DLD1 (cell line): ENCODE results near the gene PRKAG2.
"Not testable (repeated sequence)": the region's sequence is repeated elsewhere in the genome, so short reads cannot be mapped to it uniquely, and the experiment has no call there.

Source experiments
- in situ Hi-C: cut with HindIII; loops from 2 replicates; pipeline ENCODE4 v1.10.0; 2017; ENCODE audit warnings: low sequenced_read_pairs

PRKAG2 gene

GRCh38 chr7:151852486-151853396, 24.2 kb downstream of the PRKAG2 start:
- in situ Hi-C loops: no loop called here

DNA sequence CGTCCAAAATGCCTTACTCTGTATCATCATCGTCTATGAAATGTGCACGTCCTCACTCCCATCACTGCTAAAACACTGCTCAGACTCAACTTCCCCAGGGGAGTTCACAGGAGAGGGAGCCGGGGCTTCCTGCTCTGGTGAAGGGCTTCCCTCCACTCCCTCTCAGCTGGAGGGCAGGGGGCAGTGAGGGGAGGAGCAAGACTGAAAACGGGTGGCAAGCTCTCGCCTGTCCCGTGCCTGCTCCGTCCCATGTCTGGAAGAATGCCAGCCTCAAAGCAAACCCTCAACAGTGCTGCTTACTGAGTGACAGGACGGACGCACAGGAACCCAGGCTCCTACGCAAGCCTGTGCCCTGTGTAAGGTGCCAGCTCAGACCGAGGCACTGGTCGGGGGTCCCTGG, 25.1 kb downstream of the PRKAG2 start:
- in situ Hi-C loops: no loop called here

DNA sequence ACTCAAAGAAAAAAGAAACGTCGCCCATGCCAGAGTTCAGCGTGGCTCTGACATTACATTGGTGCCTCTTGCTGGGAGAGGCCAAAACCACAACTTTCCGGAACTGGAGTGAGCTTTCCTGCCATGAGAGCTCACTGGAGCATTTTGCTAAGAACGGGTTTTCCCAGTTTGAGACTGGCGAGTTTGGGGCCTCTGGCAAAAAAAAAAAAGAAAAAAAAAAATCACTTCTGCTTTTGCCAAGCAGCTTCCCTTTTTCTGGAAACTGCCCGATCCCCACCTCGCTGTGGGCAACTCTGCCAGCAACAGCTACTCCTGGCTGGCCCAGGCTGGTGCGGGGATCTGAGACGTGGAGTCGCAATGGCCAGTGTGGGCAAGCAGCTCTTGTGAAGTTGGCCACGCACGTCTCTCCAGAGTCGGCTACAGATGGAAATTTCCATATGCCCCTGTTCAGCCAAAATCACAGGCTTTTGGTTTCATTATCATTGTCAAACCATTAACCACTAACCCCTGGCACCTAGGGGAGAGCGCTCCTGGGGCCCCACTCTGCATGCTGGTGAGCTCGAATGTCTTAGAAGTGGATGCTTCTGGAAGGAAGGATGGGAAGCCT, 25.7 kb downstream of the PRKAG2 start:
- in situ Hi-C loops: no loop called here

GRCh38 chr7:151850491-151851124, 26.3 kb downstream of the PRKAG2 start:
- in situ Hi-C loops: no loop called here

DNA sequence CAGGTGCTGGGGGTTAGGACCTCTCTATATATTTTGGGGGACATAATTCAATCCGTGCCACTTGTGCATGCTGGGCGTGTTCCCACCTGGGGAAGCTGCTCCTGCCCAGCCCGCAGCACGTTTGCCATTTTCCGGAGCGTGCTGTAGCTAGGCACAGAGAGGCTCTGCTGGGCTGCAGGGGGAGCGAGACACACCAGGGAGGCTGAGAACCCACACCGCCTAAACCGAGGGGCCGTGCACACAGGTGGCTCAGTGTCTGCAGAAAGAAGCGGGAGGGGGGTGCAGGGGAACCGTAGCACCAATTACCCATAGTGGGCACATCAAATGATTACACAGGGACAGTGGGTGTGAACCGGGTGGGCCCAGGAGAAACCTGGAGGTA, 27.0 kb downstream of the PRKAG2 start:
- in situ Hi-C loops: no loop called here

DNA sequence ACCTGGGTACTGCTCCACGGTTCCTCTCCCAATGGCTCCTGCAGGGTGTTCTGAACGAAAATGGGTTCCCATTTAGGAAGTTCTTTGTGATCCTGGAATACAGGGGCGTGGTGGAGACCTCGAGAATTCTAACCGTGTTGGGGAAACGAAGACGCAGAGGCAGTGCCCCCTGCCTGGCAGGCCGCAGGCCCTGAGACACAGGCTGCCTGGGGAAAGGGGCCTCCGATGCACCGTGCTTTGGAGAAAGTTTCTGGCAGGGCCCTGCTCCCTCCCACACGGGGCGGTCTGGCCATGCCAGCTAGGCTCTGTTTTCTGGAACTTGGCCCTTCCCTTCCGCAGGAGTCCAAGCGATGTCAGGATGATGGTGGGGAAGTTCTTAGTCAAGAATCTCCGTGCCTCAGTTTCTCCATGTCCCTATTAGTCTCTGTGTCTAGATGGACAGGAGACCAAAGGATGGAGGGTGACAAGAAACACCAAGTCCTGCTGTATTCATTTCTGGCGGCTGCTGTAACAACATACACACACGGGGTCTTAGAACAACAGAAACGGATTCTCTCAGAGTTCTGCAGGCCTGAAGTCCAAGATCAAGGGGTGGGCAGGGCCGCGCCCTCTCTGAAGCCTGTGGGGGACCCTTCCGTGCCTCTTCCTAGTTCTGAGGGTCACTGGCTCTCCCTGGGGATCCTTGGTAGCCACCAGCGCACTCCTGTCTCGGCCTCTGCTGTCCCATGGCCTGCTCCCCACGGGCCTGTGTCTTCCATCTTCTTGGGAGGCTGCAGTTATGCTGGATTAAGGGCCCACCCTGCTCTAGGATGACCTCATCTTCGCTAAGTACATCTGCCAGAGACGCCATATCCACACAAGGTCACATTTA, 27.7 kb downstream of the PRKAG2 start:
- in situ Hi-C loops: no loop called here

DNA sequence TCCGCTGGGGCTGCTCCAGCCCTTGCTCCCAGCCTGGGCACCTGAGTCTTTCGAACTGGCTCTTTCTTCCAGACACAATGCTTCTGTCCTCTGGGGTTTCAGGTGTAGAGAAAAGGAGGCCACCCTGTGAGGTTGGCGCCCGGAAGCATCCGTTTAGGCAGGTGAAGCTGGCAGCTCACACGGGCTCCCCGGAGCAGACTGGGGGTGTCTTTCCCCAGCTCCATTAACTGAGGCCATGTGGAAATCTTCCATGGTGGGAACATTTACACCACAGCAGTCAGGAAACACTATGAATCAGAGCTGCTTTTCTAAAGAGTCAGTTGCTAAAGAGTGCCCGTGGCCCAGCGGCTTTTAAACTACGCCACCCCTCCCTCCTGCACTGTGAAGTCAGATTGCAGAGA, 29.2 kb downstream of the PRKAG2 start:
- in situ Hi-C loops: no loop called here

DNA sequence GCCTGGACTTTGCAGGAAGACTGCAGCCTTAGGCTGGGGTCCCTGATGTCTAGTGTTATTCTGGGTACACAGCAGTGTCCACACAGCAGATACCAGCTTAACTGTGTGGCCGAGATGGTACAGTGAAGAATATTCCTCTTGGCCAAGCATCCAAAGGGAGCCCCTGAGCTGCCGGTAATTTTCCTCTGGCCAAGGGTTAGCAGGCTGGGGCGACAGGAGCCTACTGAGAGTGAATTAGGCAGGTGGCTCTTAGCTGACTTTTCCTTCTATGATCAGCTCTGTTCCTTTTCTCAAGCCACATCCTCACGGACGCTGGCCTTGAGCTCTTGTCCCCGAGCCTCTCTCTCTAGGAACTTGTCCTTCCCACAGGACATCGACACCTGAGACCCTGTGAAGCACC, 29.8 kb downstream of the PRKAG2 start:
- in situ Hi-C loops: no loop called here

DNA sequence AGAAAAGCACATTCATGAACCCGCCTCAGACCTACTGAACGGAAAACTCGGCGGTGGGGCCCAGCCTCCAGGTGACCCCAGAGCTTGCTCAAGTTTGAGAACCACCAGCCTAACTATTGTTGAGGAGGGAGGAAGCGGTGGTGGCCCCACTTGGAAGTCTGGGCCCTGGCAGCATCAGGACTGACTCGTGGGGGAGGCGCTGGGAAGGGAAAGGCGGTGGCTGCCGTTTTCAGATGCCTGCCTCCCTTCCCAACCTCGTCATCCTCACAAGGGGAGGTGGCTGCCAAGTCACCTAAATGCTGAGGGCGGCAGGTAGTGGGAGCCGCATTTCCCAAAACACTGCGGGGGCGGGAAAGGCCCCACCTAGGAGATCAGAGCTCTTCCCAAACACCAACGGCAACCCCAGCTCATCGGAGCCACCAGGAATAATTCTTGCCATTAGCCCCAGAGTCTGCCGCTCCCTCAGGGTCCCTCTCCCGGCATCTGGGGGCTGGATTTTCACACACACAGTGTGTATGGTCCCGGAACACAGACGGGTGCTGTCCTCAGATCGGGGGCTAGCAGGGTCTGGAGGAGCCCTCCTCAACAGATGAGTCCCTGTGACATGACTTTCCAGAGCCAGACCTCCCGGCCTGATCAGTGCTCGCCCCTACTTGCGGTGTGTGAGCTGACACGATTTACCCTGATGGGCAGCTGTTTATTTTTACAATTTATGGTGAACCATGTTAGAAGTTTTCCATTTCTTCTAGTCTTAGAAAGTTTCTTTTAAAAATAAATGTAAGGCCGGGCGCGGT, 31.3 kb downstream of the PRKAG2 start:
- in situ Hi-C loops: no loop called here

GRCh38 chr7:151844825-151845200, 32.1 kb downstream of the PRKAG2 start:
- in situ Hi-C loops: no loop called here

GRCh38 chr7:151844071-151844824, 32.7 kb downstream of the PRKAG2 start:
- in situ Hi-C loops: no loop called here

GRCh38 chr7:151843181-151843580, 33.7 kb downstream of the PRKAG2 start:
- in situ Hi-C loops: no loop called here

DNA sequence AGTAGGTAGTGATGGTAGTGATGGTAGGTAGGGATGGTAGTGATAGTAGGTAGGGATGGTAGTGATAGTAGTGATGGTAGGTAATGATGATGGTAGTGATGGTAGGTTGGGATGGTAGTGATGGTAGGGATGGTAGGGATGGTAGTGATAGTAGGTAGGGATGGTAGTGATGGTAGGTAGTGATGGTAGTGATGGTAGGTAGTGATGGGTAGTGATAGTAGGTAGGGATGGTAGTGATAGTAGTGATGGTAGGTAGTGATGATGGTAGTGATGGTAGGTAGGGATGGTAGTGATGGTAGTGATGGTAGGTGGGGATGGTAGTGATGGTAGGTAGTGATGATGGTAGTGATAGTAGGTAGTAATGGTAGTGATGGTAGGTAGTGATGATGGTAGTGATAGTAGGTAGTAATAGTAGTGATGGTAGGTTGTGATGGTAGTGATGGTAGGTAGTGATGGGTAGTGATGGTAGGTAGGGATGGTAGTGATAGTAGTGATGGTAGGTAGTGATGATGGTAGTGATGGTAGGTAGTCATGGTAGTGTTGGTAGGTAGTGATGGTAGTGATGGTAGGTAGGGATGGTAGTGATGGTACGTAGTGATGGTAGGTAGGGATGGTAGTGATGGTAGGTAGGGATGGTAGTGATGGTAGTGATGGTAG, 35.4 kb downstream of the PRKAG2 start:
- in situ Hi-C loops: not testable (repeated sequence)

- in situ Hi-C loops: no loop called here
These were observed 36.6 kb downstream of the PRKAG2 start for GRCh38 chr7:151840088-151840910.

DNA sequence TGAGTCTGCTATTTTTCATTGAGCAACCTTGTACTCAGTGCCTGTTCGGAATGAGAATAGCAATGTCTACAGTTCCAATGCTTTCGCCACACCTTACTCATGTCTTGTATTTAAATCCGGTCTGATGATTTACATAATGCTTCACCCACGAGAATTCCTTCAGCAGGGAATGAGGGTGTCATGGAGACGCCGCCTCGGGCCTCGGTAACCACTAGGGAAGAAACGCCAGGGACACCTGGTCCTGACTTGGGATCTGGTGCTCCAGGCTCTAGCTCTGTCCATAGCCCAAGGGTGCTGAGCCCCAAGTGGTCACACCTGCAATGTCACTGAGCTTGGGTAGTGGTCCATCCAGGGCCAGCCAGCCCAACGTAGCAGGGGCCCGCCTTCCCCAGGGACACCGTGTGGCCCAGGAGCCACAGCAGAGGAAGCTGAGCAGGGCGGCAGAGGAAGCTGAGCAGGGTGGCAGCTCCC, 37.4 kb downstream of the PRKAG2 start:
- in situ Hi-C loops: no loop called here

GRCh38 chr7:151838861-151839381, 38.0 kb downstream of the PRKAG2 start:
- in situ Hi-C loops: no loop called here

DNA sequence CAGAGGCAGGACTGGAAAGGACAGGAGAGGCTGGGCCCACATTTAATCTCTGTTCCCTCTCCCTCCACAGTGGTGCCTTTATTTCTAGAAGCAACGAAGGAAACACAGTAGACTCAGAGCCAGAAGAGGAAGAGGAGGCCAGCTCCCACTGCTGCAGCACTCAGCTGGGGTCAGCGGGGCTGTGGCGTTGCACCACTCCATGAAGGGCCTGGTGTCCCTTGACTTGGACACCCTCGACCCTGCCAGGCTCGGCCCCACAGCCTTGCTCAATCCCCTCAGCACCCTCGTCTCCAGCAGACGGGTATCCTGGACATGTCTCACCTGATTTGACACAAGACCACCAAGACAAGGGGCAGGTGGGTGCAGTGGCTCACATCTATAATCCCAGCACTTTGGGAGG, 38.8 kb downstream of the PRKAG2 start:
- in situ Hi-C loops: no loop called here
